IMR-90 (cell line): ENCODE measurements around the gene SLC4A8.

Experiments used
- BHLHE40 ChIP-seq: fragments of 150-350 bp; IDR thresholded peaks from 2 replicates; pipeline ENCODE4 v1.6.1; 2016; ENCODE audit warnings: mild to moderate bottlenecking, low read depth, low read length
- CEBPB ChIP-seq: IDR thresholded peaks from 2 replicates; pipeline ENCODE4 v1.6.1; 2012; ENCODE audit warnings: low read depth, low read length, improper control_type of control experiment
- CTCF ChIP-seq: conservative IDR thresholded peaks from 2 replicates; pipeline ENCODE4 v1.5.1; 2012; ENCODE audit warnings: mild to moderate bottlenecking, low read depth, low read length, improper control_type of control experiment
- FOS ChIP-seq: fragments of 150-350 bp; IDR thresholded peaks from 2 replicates; pipeline ENCODE4 v1.6.1; 2016; ENCODE audit warnings: low read depth, low read length
- MAFK ChIP-seq: IDR thresholded peaks from 2 replicates; pipeline ENCODE4 v1.6.1; 2012; ENCODE audit warnings: low read depth, low read length, improper control_type of control experiment
- MAZ ChIP-seq: IDR thresholded peaks from 2 replicates; pipeline ENCODE4 v1.6.1; 2012; ENCODE audit warnings: low read depth, mild to moderate bottlenecking, low read length, improper control_type of control experiment, moderate library complexity, borderline replicate concordance
- MXI1 ChIP-seq: IDR thresholded peaks from 2 replicates; pipeline ENCODE4 v1.6.1; 2012; ENCODE audit warnings: low read depth, mild to moderate bottlenecking, low read length, moderate library complexity, borderline replicate concordance
- NFE2L2 ChIP-seq: fragments of 150-350 bp; IDR thresholded peaks from 2 replicates; pipeline ENCODE4 v1.6.1; 2016; ENCODE audit warnings: low read depth, mild to moderate bottlenecking, low read length
- POLR2A ChIP-seq: IDR thresholded peaks from 2 replicates; pipeline ENCODE4 v1.6.1; 2012; ENCODE audit warnings: mild to moderate bottlenecking, low read depth, low read length
- RAD21 ChIP-seq: IDR thresholded peaks from 2 replicates; pipeline ENCODE4 v1.6.1; 2012; ENCODE audit warnings: low read length, improper control_type of control experiment
- RCOR1 ChIP-seq: IDR thresholded peaks from 2 replicates; pipeline ENCODE4 v1.6.1; 2012; ENCODE audit warnings: mild to moderate bottlenecking, low read length, improper control_type of control experiment; ENCODE audit not compliant: insufficient replicate concordance
- RFX5 ChIP-seq: IDR thresholded peaks from 2 replicates; pipeline ENCODE4 v1.8.0; 2012; ENCODE audit warnings: low read depth, mild to moderate bottlenecking, low read length, moderate library complexity
- SMC3 ChIP-seq: fragments of 150-350 bp; IDR thresholded peaks from 2 replicates; pipeline ENCODE4 v1.6.1; 2016; ENCODE audit warnings: low read depth, mild to moderate bottlenecking, antibody characterized with exemption, low read length, moderate library complexity
- USF2 ChIP-seq: fragments of 150-350 bp; IDR thresholded peaks from 2 replicates; pipeline ENCODE4 v1.6.1; 2017; ENCODE audit warnings: mild to moderate bottlenecking, antibody characterized with exemption, low read length, low read depth

GRCh38 chr12:51386351-51386750 is 38.3 kb upstream of the SLC4A8 start:
- TF ChIP-seq CTCF (no peak), POLR2A (no peak), MXI1 (no peak), NFE2L2 (no peak), MAFK (no peak), CEBPB (no peak), RAD21 (no peak), SMC3 (no peak), RCOR1 (no peak), MAZ (no peak), RFX5 (no peak), USF2 (no peak), BHLHE40 (no peak), FOS (no peak)
